ENCODE measurements around the gene UPK3BL2. TPM values are rescaled to one million over a fixed set of nuclear protein-coding genes. Genes with fewer than 3 reads are reported as not detected.
"Not testable (repeated sequence)": the region's sequence is repeated elsewhere in the genome, so short reads cannot be mapped to it uniquely, and the experiment has no call there.

Gene UPK3BL2
- polyA plus RNA-seq, 4 donors, result 5.8 to 15.4 (median 10.8) TPM

GRCh38 chr7:102507410-102508088 lies 35.9 kb downstream of the UPK3BL2 start:
- H3K27ac ChIP-seq (ENCODE audit: low read depth in 1 of 3, low read length in 2 of 3); H3K9me3 ChIP-seq (ENCODE audit: control insufficient read depth in 2 of 2, insufficient read depth in 1 of 2, low read depth in 1 of 2, low read length in 1 of 2); H3K27me3 ChIP-seq (ENCODE audit: control insufficient read depth in 3 of 3, insufficient read depth in 3 of 3, low read length in 3 of 3); FAIRE-seq; DNase-seq; H3K36me3 ChIP-seq (ENCODE audit: control insufficient read depth in 3 of 3, insufficient read depth in 2 of 3, low read depth in 1 of 3, low read length in 3 of 3); H3K4me1 ChIP-seq (ENCODE audit: control insufficient read depth in 3 of 3, insufficient read depth in 2 of 3, low read depth in 1 of 3, low read length in 2 of 3); H3K4me3 ChIP-seq (ENCODE audit: low read depth in 1 of 3, low read length in 3 of 3): not testable (repeated sequence)
- WGBS, 3 donors, result 84 to 100% (median 88%) methylated on average over 2 of the region's 8 CpGs

- not testable (repeated sequence) for H3K4me1 ChIP-seq (ENCODE audit: control insufficient read depth in 3 of 3, insufficient read depth in 2 of 3, low read depth in 1 of 3, low read length in 2 of 3); H3K9me3 ChIP-seq (ENCODE audit: control insufficient read depth in 2 of 2, insufficient read depth in 1 of 2, low read depth in 1 of 2, low read length in 1 of 2); H3K4me3 ChIP-seq (ENCODE audit: low read depth in 1 of 3, low read length in 3 of 3); H3K27ac ChIP-seq (ENCODE audit: low read depth in 1 of 3, low read length in 2 of 3); H3K27me3 ChIP-seq (ENCODE audit: control insufficient read depth in 3 of 3, insufficient read depth in 3 of 3, low read length in 3 of 3); H3K36me3 ChIP-seq (ENCODE audit: control insufficient read depth in 3 of 3, insufficient read depth in 2 of 3, low read depth in 1 of 3, low read length in 3 of 3); FAIRE-seq; DNase-seq
- WGBS, 3 donors, result 78 to 83% (median 82%) methylated on average over 4 to 5 of the region's 24 CpGs
Observed at GRCh38 chr7:102505298-102506185, 38.0 kb downstream of the UPK3BL2 start.

- not testable (repeated sequence) for H3K27ac ChIP-seq (ENCODE audit: low read depth in 1 of 3, low read length in 2 of 3); DNase-seq; H3K4me1 ChIP-seq (ENCODE audit: control insufficient read depth in 3 of 3, insufficient read depth in 2 of 3, low read depth in 1 of 3, low read length in 2 of 3); H3K4me3 ChIP-seq (ENCODE audit: low read depth in 1 of 3, low read length in 3 of 3); H3K27me3 ChIP-seq (ENCODE audit: control insufficient read depth in 3 of 3, insufficient read depth in 3 of 3, low read length in 3 of 3); H3K36me3 ChIP-seq (ENCODE audit: control insufficient read depth in 3 of 3, insufficient read depth in 2 of 3, low read depth in 1 of 3, low read length in 3 of 3); H3K9me3 ChIP-seq (ENCODE audit: control insufficient read depth in 2 of 2, insufficient read depth in 1 of 2, low read depth in 1 of 2, low read length in 1 of 2); FAIRE-seq
- no CpG with 5 or more reads among the region's 12 CpGs for WGBS, 3 donors
Observed at GRCh38 chr7:102503141-102503540, 40.4 kb downstream of the UPK3BL2 start.

GRCh38 chr7:102498321-102498720 lies 45.2 kb downstream of the UPK3BL2 start:
- H3K27me3 ChIP-seq (ENCODE audit: control insufficient read depth in 3 of 3, insufficient read depth in 3 of 3, low read length in 3 of 3); H3K4me3 ChIP-seq (ENCODE audit: low read depth in 1 of 3, low read length in 3 of 3); DNase-seq; FAIRE-seq; H3K9me3 ChIP-seq (ENCODE audit: control insufficient read depth in 2 of 2, insufficient read depth in 1 of 2, low read depth in 1 of 2, low read length in 1 of 2); H3K4me1 ChIP-seq (ENCODE audit: control insufficient read depth in 3 of 3, insufficient read depth in 2 of 3, low read depth in 1 of 3, low read length in 2 of 3); H3K36me3 ChIP-seq (ENCODE audit: control insufficient read depth in 3 of 3, insufficient read depth in 2 of 3, low read depth in 1 of 3, low read length in 3 of 3); H3K27ac ChIP-seq (ENCODE audit: low read depth in 1 of 3, low read length in 2 of 3): not testable (repeated sequence)
- 91 to 95% (median 95%) methylated on average over 10 to 11 of the region's 16 CpGs for WGBS, 3 donors

- not testable (repeated sequence) for H3K4me1 ChIP-seq (ENCODE audit: control insufficient read depth in 3 of 3, insufficient read depth in 2 of 3, low read depth in 1 of 3, low read length in 2 of 3); H3K27me3 ChIP-seq (ENCODE audit: control insufficient read depth in 3 of 3, insufficient read depth in 3 of 3, low read length in 3 of 3); DNase-seq; FAIRE-seq; H3K9me3 ChIP-seq (ENCODE audit: control insufficient read depth in 2 of 2, insufficient read depth in 1 of 2, low read depth in 1 of 2, low read length in 1 of 2); H3K36me3 ChIP-seq (ENCODE audit: control insufficient read depth in 3 of 3, insufficient read depth in 2 of 3, low read depth in 1 of 3, low read length in 3 of 3); H3K4me3 ChIP-seq (ENCODE audit: low read depth in 1 of 3, low read length in 3 of 3); H3K27ac ChIP-seq (ENCODE audit: low read depth in 1 of 3, low read length in 2 of 3)
- WGBS, 3 donors, result 65 to 95% (median 94%) methylated on average over 1 of the region's 5 CpGs
Observed at GRCh38 chr7:102497308-102497707, 46.2 kb downstream of the UPK3BL2 start.

- H3K4me1 ChIP-seq (ENCODE audit: control insufficient read depth in 3 of 3, insufficient read depth in 2 of 3, low read depth in 1 of 3, low read length in 2 of 3), result not testable (repeated sequence)
Observed at GRCh38 chr7:102496861-102497260, 46.6 kb downstream of the UPK3BL2 start.

GRCh38 chr7:102494473-102495149 lies 48.9 kb downstream of the UPK3BL2 start:
- FAIRE-seq; H3K4me3 ChIP-seq (ENCODE audit: low read depth in 1 of 3, low read length in 3 of 3): not testable (repeated sequence)
- WGBS, 3 donors, result no CpG with 5 or more reads among the region's 67 CpGs

More at GRCh38 chr7:102496861-102497260, 46.6 kb downstream of the UPK3BL2 start:
- H3K27ac ChIP-seq (ENCODE audit: low read depth in 1 of 3, low read length in 2 of 3); H3K4me3 ChIP-seq (ENCODE audit: low read depth in 1 of 3, low read length in 3 of 3); H3K9me3 ChIP-seq (ENCODE audit: control insufficient read depth in 2 of 2, insufficient read depth in 1 of 2, low read depth in 1 of 2, low read length in 1 of 2); DNase-seq; H3K36me3 ChIP-seq (ENCODE audit: control insufficient read depth in 3 of 3, insufficient read depth in 2 of 3, low read depth in 1 of 3, low read length in 3 of 3); FAIRE-seq; H3K27me3 ChIP-seq (ENCODE audit: control insufficient read depth in 3 of 3, insufficient read depth in 3 of 3, low read length in 3 of 3): not testable (repeated sequence)
- WGBS, 3 donors, result 73 to 91% (median 83%) methylated on average over 3 of the region's 10 CpGs

GRCh38 chr7:102494026-102494425 lies 49.5 kb downstream of the UPK3BL2 start:
- H3K4me1 ChIP-seq (ENCODE audit: control insufficient read depth in 3 of 3, insufficient read depth in 2 of 3, low read depth in 1 of 3, low read length in 2 of 3); FAIRE-seq; H3K4me3 ChIP-seq (ENCODE audit: low read depth in 1 of 3, low read length in 3 of 3); DNase-seq; H3K27ac ChIP-seq (ENCODE audit: low read depth in 1 of 3, low read length in 2 of 3); H3K36me3 ChIP-seq (ENCODE audit: control insufficient read depth in 3 of 3, insufficient read depth in 2 of 3, low read depth in 1 of 3, low read length in 3 of 3); H3K9me3 ChIP-seq (ENCODE audit: control insufficient read depth in 2 of 2, insufficient read depth in 1 of 2, low read depth in 1 of 2, low read length in 1 of 2); H3K27me3 ChIP-seq (ENCODE audit: control insufficient read depth in 3 of 3, insufficient read depth in 3 of 3, low read length in 3 of 3): not testable (repeated sequence)
- 17 to 32% (median 25%) methylated on average over 4 to 7 of the region's 15 CpGs for whole genome bisulfite sequencing, 3 donors

More at GRCh38 chr7:102494473-102495149, 48.9 kb downstream of the UPK3BL2 start:
- H3K4me1 ChIP-seq (ENCODE audit: control insufficient read depth in 3 of 3, insufficient read depth in 2 of 3, low read depth in 1 of 3, low read length in 2 of 3); H3K27me3 ChIP-seq (ENCODE audit: control insufficient read depth in 3 of 3, insufficient read depth in 3 of 3, low read length in 3 of 3); H3K9me3 ChIP-seq (ENCODE audit: control insufficient read depth in 2 of 2, insufficient read depth in 1 of 2, low read depth in 1 of 2, low read length in 1 of 2); H3K27ac ChIP-seq (ENCODE audit: low read depth in 1 of 3, low read length in 2 of 3); DNase-seq; H3K36me3 ChIP-seq (ENCODE audit: control insufficient read depth in 3 of 3, insufficient read depth in 2 of 3, low read depth in 1 of 3, low read length in 3 of 3): not testable (repeated sequence)

Measured in small intestine (tissue), 7 donors.